Ureter (tissue), 1 donor: ENCODE results near the gene CASS4. TPM values are rescaled to one million over a fixed set of nuclear protein-coding genes. Genes with fewer than 3 reads are reported as not detected.

Experiments
- DNase-seq: peaks from one replicate; pipeline ENCODE4 v3.0.0-alpha.2; 2020; ENCODE audit warnings: low spot score
- total RNA-seq: library from RNA; stranded (reverse); gene quantifications from one replicate; pipeline ENCODE4 v1.2.4, GENCODE V29; 2023
- donor health status: DM: yes; HTN: yes; CAD: no.

Gene CASS4
- total RNA-seq, 1 donor from 2014 or later = 0.91 TPM

GRCh38 chr20:56506103-56506502 lies 94.0 kb downstream of the CASS4 start:
- no peak for DNase-seq

Other genes with a start within 250 kb of the CASS4 start
- not detected for gene MC3R, start 163.5 kb upstream of the CASS4 start, total RNA-seq
- 50.3 TPM for gene FAM210B, start 53.3 kb upstream of the CASS4 start, total RNA-seq
- gene AURKA, start 20.0 kb upstream of the CASS4 start, total RNA-seq = 1.6 TPM
- 36.6 TPM for gene CSTF1, start 19.6 kb upstream of the CASS4 start, total RNA-seq
- gene RTF2, start 56.4 kb downstream of the CASS4 start, total RNA-seq = 91.2 TPM
- gene FAM209A, start 112.5 kb downstream of the CASS4 start, total RNA-seq = not detected
- gene FAM209B, start 121.0 kb downstream of the CASS4 start, total RNA-seq = not detected
- gene TFAP2C, start 217.0 kb downstream of the CASS4 start, total RNA-seq = 12.5 TPM